Measurements from ENCODE around the gene SETBP1. TPM values are rescaled to one million over a fixed set of nuclear protein-coding genes. Genes with fewer than 3 reads are reported as not detected.

Gene SETBP1
- total and polyA plus RNA-seq, 7 experiments from 2014 or later: 0.08 to 12.5 (median 2.5) TPM; not detected in 2

- no peaks in the 10 kb centered on the region for H3K4me1 ChIP-seq (ENCODE audit: control insufficient read depth in 2 of 2, insufficient read depth in 2 of 2, low read length in 2 of 2)
- H3K9me3 ChIP-seq (ENCODE audit: control insufficient read depth in 2 of 3, low read length in 3 of 3): no peaks in the 10 kb centered on the region
- Mint-ChIP-seq H3K4me1 (no peaks in the 10 kb centered on the region), H3K4me3 (no peak overlapping the region), H3K9me3 (peaks cover 0 to 2% (median 0%) of the 10 kb centered on the region in 11 donors), H3K27me3 (peaks cover 0 to 4% (median 0%) of the 10 kb centered on the region in 5 donors), H3K27ac (no peak overlapping the region), H3K36me3 (peaks cover 0 to 1% (median 0%) of the 10 kb centered on the region in 5 donors)
- no peak overlapping the region for H3K27ac ChIP-seq (ENCODE audit: low read depth, low read length)
- ATAC-seq (no peak), DNase-seq (no peak)
- H3K36me3 ChIP-seq (ENCODE audit: control insufficient read depth in 2 of 3, insufficient read depth in 3 of 3, low read length in 3 of 3): no peaks in the 10 kb centered on the region
- H3K4me3 ChIP-seq (ENCODE audit: low read length): no peak overlapping the region
- ChIA-PET CTCF (no interaction called here), POLR2A (no interaction called here)
- intact Hi-C loops (cut with micrococcal nuclease): no loop called here
- H3K27me3 ChIP-seq (ENCODE audit: control insufficient read depth in 2 of 2, insufficient read depth in 2 of 2, low read length in 2 of 2): no peaks in the 10 kb centered on the region
Measured at GRCh38 chr18:44946529-44947113, 265.9 kb downstream of the SETBP1 start.

- intact Hi-C loops (cut with micrococcal nuclease): no loop called here
- Mint-ChIP-seq H3K27ac (no peak overlapping the region), H3K4me1 (no peaks in the 10 kb centered on the region), H3K36me3 (peaks cover 0 to 3% (median 0%) of the 10 kb centered on the region in 5 donors), H3K9me3 (peaks cover 0 to 2% (median 0%) of the 10 kb centered on the region in 11 donors), H3K4me3 (no peak overlapping the region), H3K27me3 (no peaks in the 10 kb centered on the region)
- Histone ChIP-seq H3K4me3 (ENCODE audit: low read length) (no peak overlapping the region), H3K27ac (ENCODE audit: low read depth, low read length) (no peak overlapping the region), H3K4me1 (ENCODE audit: control insufficient read depth in 2 of 2, insufficient read depth in 2 of 2, low read length in 2 of 2) (no peaks in the 10 kb centered on the region), H3K27me3 (ENCODE audit: control insufficient read depth in 2 of 2, insufficient read depth in 2 of 2, low read length in 2 of 2) (no peaks in the 10 kb centered on the region), H3K9me3 (ENCODE audit: control insufficient read depth in 2 of 3, low read length in 3 of 3) (no peaks in the 10 kb centered on the region), H3K36me3 (ENCODE audit: control insufficient read depth in 2 of 3, insufficient read depth in 3 of 3, low read length in 3 of 3) (no peaks in the 10 kb centered on the region)
- DNase-seq (no peak), ATAC-seq (no peak)
- ChIA-PET POLR2A (no interaction called here), CTCF (no interaction called here)
Measured at GRCh38 chr18:44949967-44950366, 269.3 kb downstream of the SETBP1 start.

- POLR2A ChIA-PET: no interaction called here
- no peaks in the 10 kb centered on the region for H3K36me3 ChIP-seq (ENCODE audit: control insufficient read depth in 2 of 3, insufficient read depth in 3 of 3, low read length in 3 of 3)
- no peak overlapping the region for H3K4me3 ChIP-seq (ENCODE audit: low read length)
- intact Hi-C loops (cut with micrococcal nuclease): no loop called here
- Mint-ChIP-seq H3K27ac (no peak overlapping the region), H3K4me3 (no peak overlapping the region), H3K36me3 (peaks cover 0 to 3% (median 0%) of the 10 kb centered on the region in 5 donors), H3K4me1 (no peaks in the 10 kb centered on the region), H3K27me3 (no peaks in the 10 kb centered on the region), H3K9me3 (peaks cover 0 to 2% (median 0%) of the 10 kb centered on the region in 11 donors)
- no peaks in the 10 kb centered on the region for H3K4me1 ChIP-seq (ENCODE audit: control insufficient read depth in 2 of 2, insufficient read depth in 2 of 2, low read length in 2 of 2)
- H3K9me3 ChIP-seq (ENCODE audit: control insufficient read depth in 2 of 3, low read length in 3 of 3): no peaks in the 10 kb centered on the region
- no peak for ATAC-seq
- no peak overlapping the region for H3K27ac ChIP-seq (ENCODE audit: low read depth, low read length)
- no peak for DNase-seq
- CTCF ChIA-PET: no interaction called here
- H3K27me3 ChIP-seq (ENCODE audit: control insufficient read depth in 2 of 2, insufficient read depth in 2 of 2, low read length in 2 of 2): no peaks in the 10 kb centered on the region
Measured at GRCh38 chr18:44950685-44951195, 270.1 kb downstream of the SETBP1 start.

GRCh38 chr18:44951748-44952147, 271.1 kb downstream of the SETBP1 start:
- Histone ChIP-seq H3K27me3 (ENCODE audit: control insufficient read depth in 2 of 2, insufficient read depth in 2 of 2, low read length in 2 of 2) (no peaks in the 10 kb centered on the region), H3K4me3 (ENCODE audit: low read length) (no peak overlapping the region), H3K4me1 (ENCODE audit: control insufficient read depth in 2 of 2, insufficient read depth in 2 of 2, low read length in 2 of 2) (no peaks in the 10 kb centered on the region), H3K36me3 (ENCODE audit: control insufficient read depth in 2 of 3, insufficient read depth in 3 of 3, low read length in 3 of 3) (no peaks in the 10 kb centered on the region), H3K9me3 (ENCODE audit: control insufficient read depth in 2 of 3, low read length in 3 of 3) (no peaks in the 10 kb centered on the region), H3K27ac (ENCODE audit: low read depth, low read length) (no peak overlapping the region)
- Mint-ChIP-seq H3K36me3 (peaks cover 0 to 3% (median 0%) of the 10 kb centered on the region in 5 donors), H3K27me3 (peaks cover 0 to 3% (median 0%) of the 10 kb centered on the region in 5 donors), H3K4me3 (no peak overlapping the region), H3K4me1 (peaks cover 0 to under 1% (median 0%) of the 10 kb centered on the region in 7 donors), H3K27ac (peak overlapping the region in 1 of 9 donors; percentile 8), H3K9me3 (peaks cover 0 to 2% (median 0%) of the 10 kb centered on the region in 11 donors)
- no peak for ATAC-seq
- ChIA-PET CTCF (no interaction called here), POLR2A (no interaction called here)
- intact Hi-C loops (cut with micrococcal nuclease): no loop called here
- no peak for DNase-seq

- Mint-ChIP-seq H3K36me3 (peaks cover 0 to 3% (median 0%) of the 10 kb centered on the region in 5 donors), H3K4me1 (peaks cover 0 to 1% (median 0%) of the 10 kb centered on the region in 7 donors), H3K27me3 (peaks cover 0 to 3% (median 0%) of the 10 kb centered on the region in 5 donors), H3K9me3 (peaks cover 0 to 2% (median 0%) of the 10 kb centered on the region in 11 donors), H3K27ac (no peak overlapping the region), H3K4me3 (no peak overlapping the region)
- ChIA-PET CTCF (no interaction called here), POLR2A (no interaction called here)
- intact Hi-C loops (cut with micrococcal nuclease): no loop called here
- no peaks in the 10 kb centered on the region for H3K36me3 ChIP-seq (ENCODE audit: control insufficient read depth in 2 of 3, insufficient read depth in 3 of 3, low read length in 3 of 3)
- no peak overlapping the region for H3K27ac ChIP-seq (ENCODE audit: low read depth, low read length)
- ATAC-seq: no peak
- H3K9me3 ChIP-seq (ENCODE audit: control insufficient read depth in 2 of 3, low read length in 3 of 3): no peaks in the 10 kb centered on the region
- H3K27me3 ChIP-seq (ENCODE audit: control insufficient read depth in 2 of 2, insufficient read depth in 2 of 2, low read length in 2 of 2): no peaks in the 10 kb centered on the region
- no peaks in the 10 kb centered on the region for H3K4me1 ChIP-seq (ENCODE audit: control insufficient read depth in 2 of 2, insufficient read depth in 2 of 2, low read length in 2 of 2)
- no peak for DNase-seq
- no peak overlapping the region for H3K4me3 ChIP-seq (ENCODE audit: low read length)
Measured at GRCh38 chr18:44954257-44954656, 273.6 kb downstream of the SETBP1 start.

- no peak overlapping the region for H3K4me3 ChIP-seq (ENCODE audit: low read length)
- DNase-seq (no peak), ATAC-seq (no peak)
- H3K9me3 ChIP-seq (ENCODE audit: control insufficient read depth in 2 of 3, low read length in 3 of 3): no peaks in the 10 kb centered on the region
- peaks cover 0 to 1% (median 0%) of the 10 kb centered on the region in 7 donors for H3K4me1 Mint-ChIP-seq
- H3K4me1 ChIP-seq (ENCODE audit: control insufficient read depth in 2 of 2, insufficient read depth in 2 of 2, low read length in 2 of 2): no peaks in the 10 kb centered on the region
- no peak overlapping the region for H3K4me3 Mint-ChIP-seq
- no peaks in the 10 kb centered on the region for H3K36me3 ChIP-seq (ENCODE audit: control insufficient read depth in 2 of 3, insufficient read depth in 3 of 3, low read length in 3 of 3)
- H3K36me3 Mint-ChIP-seq: peaks cover 0 to 3% (median 0%) of the 10 kb centered on the region in 5 donors
- H3K27me3 ChIP-seq (ENCODE audit: control insufficient read depth in 2 of 2, insufficient read depth in 2 of 2, low read length in 2 of 2): no peaks in the 10 kb centered on the region
- ChIA-PET CTCF (no interaction called here), POLR2A (no interaction called here)
- H3K27ac ChIP-seq (ENCODE audit: low read depth, low read length): no peak overlapping the region
- intact Hi-C loops (cut with micrococcal nuclease): no loop called here
- no peak overlapping the region for H3K27ac Mint-ChIP-seq
- H3K27me3 Mint-ChIP-seq: peaks cover 0 to 5% (median 0%) of the 10 kb centered on the region in 5 donors
- peaks cover 0 to 1% (median 0%) of the 10 kb centered on the region in 11 donors for H3K9me3 Mint-ChIP-seq
Measured at GRCh38 chr18:44955825-44956224, 275.1 kb downstream of the SETBP1 start.

- Histone ChIP-seq H3K4me1 (ENCODE audit: control insufficient read depth in 2 of 2, insufficient read depth in 2 of 2, low read length in 2 of 2) (no peaks in the 10 kb centered on the region), H3K9me3 (ENCODE audit: control insufficient read depth in 2 of 3, low read length in 3 of 3) (no peaks in the 10 kb centered on the region), H3K27ac (ENCODE audit: low read depth, low read length) (no peak overlapping the region), H3K27me3 (ENCODE audit: control insufficient read depth in 2 of 2, insufficient read depth in 2 of 2, low read length in 2 of 2) (no peaks in the 10 kb centered on the region), H3K36me3 (ENCODE audit: control insufficient read depth in 2 of 3, insufficient read depth in 3 of 3, low read length in 3 of 3) (no peaks in the 10 kb centered on the region), H3K4me3 (ENCODE audit: low read length) (no peak overlapping the region)
- ATAC-seq (no peak), DNase-seq (no peak)
- Mint-ChIP-seq H3K36me3 (peaks cover 0 to 2% (median 0%) of the 10 kb centered on the region in 5 donors), H3K27me3 (peaks cover 0 to 7% (median 0%) of the 10 kb centered on the region in 5 donors), H3K4me3 (no peak overlapping the region), H3K4me1 (peaks cover 0 to 3% (median 0%) of the 10 kb centered on the region in 7 donors), H3K27ac (no peak overlapping the region), H3K9me3 (peaks cover 0 to 3% (median 0%) of the 10 kb centered on the region in 11 donors)
- ChIA-PET CTCF (no interaction called here), POLR2A (no interaction called here)
- intact Hi-C loops (cut with micrococcal nuclease): no loop called here
Measured at GRCh38 chr18:44957025-44957424, 276.3 kb downstream of the SETBP1 start.
